ENCODE results near the gene CARS1.

CARS1 gene

DNA sequence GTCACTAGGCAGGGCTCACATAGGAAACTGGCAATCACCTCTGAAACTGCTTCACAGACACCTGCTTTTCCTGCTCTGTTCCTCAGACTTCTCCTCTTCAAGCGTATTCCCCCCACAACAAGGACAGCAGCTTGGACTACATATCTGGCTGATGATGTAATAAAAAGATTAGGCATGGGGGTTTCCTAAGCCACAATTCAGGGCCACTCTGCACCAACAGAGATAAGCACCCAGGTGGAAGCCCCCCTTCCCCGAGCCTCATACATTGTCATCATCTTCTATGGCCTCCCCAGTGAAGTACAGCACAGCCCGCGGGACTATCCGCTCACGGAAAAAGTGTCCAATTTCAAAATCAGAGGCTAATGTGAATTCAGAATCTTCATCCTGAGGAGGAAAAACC, 103.0 kb downstream of the CARS1 start:
- Histone ChIP-seq H3K9me2 (replicated peaks; ENCODE audit: insufficient read depth, low read length) (no peaks in the 10 kb centered on the region), H3K27me3 (replicated peaks; ENCODE audit: insufficient read depth, low read length) (no peaks in the 10 kb centered on the region), H3K9me3 (replicated peaks; ENCODE audit: insufficient read depth, low read length) (no peaks in the 10 kb centered on the region), H3K36me3 (replicated peaks; ENCODE audit: insufficient read depth, low read length) (peaks cover 44% of the 10 kb centered on the region), H3K4me2 (ENCODE audit: low read depth, low read length) (no peak overlapping the region), H3K27ac (ENCODE audit: low read length) (no peak overlapping the region), H3K79me2 (ENCODE audit: low read length) (peaks cover 50% of the 10 kb centered on the region), H3K9ac (ENCODE audit: low read length) (no peak overlapping the region), H3K4me3 (ENCODE audit: low read length) (no peak overlapping the region), H3F3A (ENCODE audit: insufficient read depth, low read length) (no peaks in the 10 kb centered on the region), H3K4me1 (ENCODE audit: low read length) (no peaks in the 10 kb centered on the region), H2AFZ (ENCODE audit: low read length) (no peak overlapping the region), H4K20me1 (ENCODE audit: insufficient read depth, low read length) (peaks cover 9% of the 10 kb centered on the region; the same call in 1 of the 2 replicates)
- TF ChIP-seq EZH2phosphoT487 (IDR thresholded peaks at IDR 0.05; ENCODE audit: low read length) (no peak), EZH2 (optimal IDR thresholded peaks at IDR 0.05; ENCODE audit: low read depth, low read length) (no peak)
- TF ChIP-seq, protein P1, sequence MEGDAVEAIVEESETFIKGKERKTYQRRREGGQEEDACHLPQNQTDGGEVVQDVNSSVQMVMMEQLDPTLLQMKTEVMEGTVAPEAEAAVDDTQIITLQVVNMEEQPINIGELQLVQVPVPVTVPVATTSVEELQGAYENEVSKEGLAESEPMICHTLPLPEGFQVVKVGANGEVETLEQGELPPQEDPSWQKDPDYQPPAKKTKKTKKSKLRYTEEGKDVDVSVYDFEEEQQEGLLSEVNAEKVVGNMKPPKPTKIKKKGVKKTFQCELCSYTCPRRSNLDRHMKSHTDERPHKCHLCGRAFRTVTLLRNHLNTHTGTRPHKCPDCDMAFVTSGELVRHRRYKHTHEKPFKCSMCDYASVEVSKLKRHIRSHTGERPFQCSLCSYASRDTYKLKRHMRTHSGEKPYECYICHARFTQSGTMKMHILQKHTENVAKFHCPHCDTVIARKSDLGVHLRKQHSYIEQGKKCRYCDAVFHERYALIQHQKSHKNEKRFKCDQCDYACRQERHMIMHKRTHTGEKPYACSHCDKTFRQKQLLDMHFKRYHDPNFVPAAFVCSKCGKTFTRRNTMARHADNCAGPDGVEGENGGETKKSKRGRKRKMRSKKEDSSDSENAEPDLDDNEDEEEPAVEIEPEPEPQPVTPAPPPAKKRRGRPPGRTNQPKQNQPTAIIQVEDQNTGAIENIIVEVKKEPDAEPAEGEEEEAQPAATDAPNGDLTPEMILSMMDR (IDR thresholded peaks at IDR 0.05; ENCODE audit: low read length) = no peak
- no peak for DNase-seq

DNA sequence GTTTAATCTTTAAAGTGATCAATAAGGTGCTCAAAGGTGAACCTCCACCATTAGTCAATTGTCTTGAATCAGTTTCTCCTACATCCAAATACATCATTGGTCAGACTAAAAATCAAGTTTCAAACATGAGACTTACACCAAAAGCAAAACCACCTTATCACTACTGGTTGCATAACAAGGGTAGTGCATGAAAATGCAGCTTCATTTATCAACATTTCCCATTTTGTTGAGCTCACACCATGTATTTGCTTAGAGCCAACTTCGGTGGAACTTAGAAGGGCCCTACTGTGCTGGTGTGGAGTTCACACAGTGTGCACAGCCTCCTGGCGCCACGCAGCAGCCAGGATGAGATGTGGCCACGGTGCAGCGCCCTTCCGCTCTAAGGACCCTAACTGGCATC, 104.9 kb downstream of the CARS1 start:
- H4K20me1 ChIP-seq (ENCODE audit: insufficient read depth, low read length) = 0 out of 2 replicates have a peak, but pooled peaks cover 3% of the 10 kb centered on the region
- H3K4me1 ChIP-seq (ENCODE audit: low read length) = no peaks in the 10 kb centered on the region
- no peaks in the 10 kb centered on the region for H3K9me2 ChIP-seq (replicated peaks; ENCODE audit: insufficient read depth, low read length)
- no peak overlapping the region for H3K27ac ChIP-seq (ENCODE audit: low read length)
- no peak overlapping the region for H2AFZ ChIP-seq (ENCODE audit: low read length)
- H3K9me3 ChIP-seq (replicated peaks; ENCODE audit: insufficient read depth, low read length) = no peaks in the 10 kb centered on the region
- H3K9ac ChIP-seq (ENCODE audit: low read length) = no peak overlapping the region
- no peak overlapping the region for H3K4me3 ChIP-seq (ENCODE audit: low read length)
- peaks cover 42% of the 10 kb centered on the region for H3K36me3 ChIP-seq (replicated peaks; ENCODE audit: insufficient read depth, low read length)
- TF ChIP-seq EZH2phosphoT487 (IDR thresholded peaks at IDR 0.05; ENCODE audit: low read length) (no peak), EZH2 (optimal IDR thresholded peaks at IDR 0.05; ENCODE audit: low read depth, low read length) (no peak)
- TF ChIP-seq, protein P1 (IDR thresholded peaks at IDR 0.05; ENCODE audit: low read length) = no peak
- no peak for DNase-seq
- no peaks in the 10 kb centered on the region for H3F3A ChIP-seq (ENCODE audit: insufficient read depth, low read length)
- no peaks in the 10 kb centered on the region for H3K27me3 ChIP-seq (replicated peaks; ENCODE audit: insufficient read depth, low read length)
- H3K79me2 ChIP-seq (ENCODE audit: low read length) = peaks cover 32% of the 10 kb centered on the region
- H3K4me2 ChIP-seq (ENCODE audit: low read depth, low read length) = no peak overlapping the region

DNA sequence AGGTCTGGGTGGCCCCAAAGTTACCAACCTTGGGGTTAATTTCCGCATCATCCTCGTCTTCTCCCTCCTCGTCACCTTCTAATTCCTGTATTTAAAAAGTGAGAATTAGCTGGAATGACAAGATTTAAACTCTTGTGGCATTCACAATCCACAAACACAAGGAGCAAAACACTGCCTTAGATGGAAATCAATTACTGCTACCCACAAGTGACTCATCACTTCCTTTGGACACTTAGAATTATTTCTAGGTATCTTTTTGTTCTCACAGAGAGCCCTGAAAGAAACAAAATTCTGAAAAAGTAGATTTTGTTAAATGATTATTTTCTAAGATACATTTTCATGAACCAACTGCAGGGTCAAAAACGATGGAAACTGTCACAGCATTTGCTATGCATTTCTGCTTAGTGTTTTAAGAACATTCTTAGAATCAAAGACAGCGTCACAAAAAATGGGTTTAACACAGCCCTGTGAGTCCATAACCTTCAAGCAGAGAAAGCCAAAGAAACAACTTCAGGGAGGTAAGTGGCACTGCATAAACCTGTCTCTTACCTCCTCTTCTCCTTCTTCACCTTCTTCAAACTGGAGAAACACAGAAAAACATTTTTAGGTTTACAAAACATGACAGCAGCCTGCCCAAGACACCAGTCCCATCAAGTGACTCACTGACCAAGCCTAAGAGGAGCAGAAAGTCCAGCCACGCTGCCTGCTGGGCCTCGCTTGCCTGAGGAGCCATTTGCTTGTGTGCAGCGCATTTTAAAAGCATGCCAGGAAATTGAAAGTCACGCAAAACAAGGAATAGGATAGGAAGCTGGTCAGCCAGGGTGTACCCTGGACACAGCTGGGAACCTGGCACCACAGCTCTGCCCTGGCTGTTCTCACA, 105.8 kb downstream of the CARS1 start:
- no peaks in the 10 kb centered on the region for H3K9me3 ChIP-seq (replicated peaks; ENCODE audit: insufficient read depth, low read length)
- no peak overlapping the region for H3K9ac ChIP-seq (ENCODE audit: low read length)

More for the DNA sequence above, 105.8 kb downstream of the CARS1 start:
- Histone ChIP-seq H3F3A (ENCODE audit: insufficient read depth, low read length) (no peaks in the 10 kb centered on the region), H3K79me2 (ENCODE audit: low read length) (peaks cover 24% of the 10 kb centered on the region), H3K36me3 (replicated peaks; ENCODE audit: insufficient read depth, low read length) (peaks cover 44% of the 10 kb centered on the region), H3K27me3 (replicated peaks; ENCODE audit: insufficient read depth, low read length) (no peaks in the 10 kb centered on the region), H3K4me3 (ENCODE audit: low read length) (no peak overlapping the region), H2AFZ (ENCODE audit: low read length) (no peak overlapping the region), H3K4me2 (ENCODE audit: low read depth, low read length) (no peak overlapping the region), H4K20me1 (ENCODE audit: insufficient read depth, low read length) (0 out of 2 replicates have a peak, but pooled peaks cover 3% of the 10 kb centered on the region), H3K9me2 (replicated peaks; ENCODE audit: insufficient read depth, low read length) (no peaks in the 10 kb centered on the region), H3K27ac (ENCODE audit: low read length) (no peak overlapping the region), H3K4me1 (ENCODE audit: low read length) (no peaks in the 10 kb centered on the region)
- DNase-seq = no peak
- TF ChIP-seq EZH2 (optimal IDR thresholded peaks at IDR 0.05; ENCODE audit: low read depth, low read length) (no peak), EZH2phosphoT487 (IDR thresholded peaks at IDR 0.05; ENCODE audit: low read length) (no peak)
- TF ChIP-seq, protein P1 (IDR thresholded peaks at IDR 0.05; ENCODE audit: low read length) = no peak
